Panc1 (cell line): Measurements from ENCODE around the gene WSB1. TPM values are rescaled to one million over a fixed set of nuclear protein-coding genes. Genes with fewer than 3 reads are reported as not detected.

Source experiments
- ATAC-seq: fragments of 200-7000 bp; cut with Tn5 transposase; 2 replicates; pipeline ENCODE4 v1.9.1; 2020; ENCODE audit warnings: mild to moderate bottlenecking, moderate library complexity
- BruUV-seq: library from RNA; stranded (reverse); fragments of 400-500 nt; replicated peaks from 2 replicates; lab custom pipeline; 2021; lab: Mats Ljungman, UMichigan
- CTCF ChIA-PET: fragments of 300-600 bp; sonication (Branson Sonifier 250); formaldehyde crosslinking; loops from one replicate; lab custom pipeline; 2022; ENCODE audit warnings: antibody characterized with exemption; lab: Charles Lee
- POLR2A ChIA-PET: fragments of 300-600 bp; sonication (Branson Sonifier 250); formaldehyde crosslinking; loops from one replicate; lab custom pipeline; 2022; ENCODE audit warnings: antibody characterized with exemption; lab: Charles Lee
- DNase-seq: peaks from one replicate; pipeline ENCODE4 v3.0.0-alpha.2; 2010; ENCODE audit warnings: low read depth, low spot score
- H3K27ac ChIP-seq: 2 replicates; pipeline ENCODE4 v1.5.1; 2011; ENCODE audit warnings: mild to moderate bottlenecking, low read length, inconsistent platforms
- H3K27me3 ChIP-seq: fragments of 200-500 bp; sonication (Bioruptor generic); 2 replicates; pipeline ENCODE4 v1.6.0; 2014; ENCODE audit warnings: low read length, inconsistent platforms; ENCODE audit not compliant: control insufficient read depth, insufficient read depth
- H3K36me3 ChIP-seq: fragments of 200-500 bp; sonication (Bioruptor generic); 2 replicates; pipeline ENCODE4 v1.5.1; 2014; ENCODE audit warnings: inconsistent platforms, mild to moderate bottlenecking, low read length, moderate library complexity; ENCODE audit not compliant: control insufficient read depth, insufficient read depth
- H3K4me1 ChIP-seq: 2 replicates; pipeline ENCODE4 v1.5.1; 2011; ENCODE audit warnings: inconsistent platforms, mild to moderate bottlenecking, low read length, moderate library complexity; ENCODE audit not compliant: control insufficient read depth, insufficient read depth
- H3K4me3 ChIP-seq, 2 experiments: 2 replicates each; pipeline ENCODE4 v1.5.1; 2011 to 2012; ENCODE audit warnings: low read depth in 2 of 2, low read length in 2 of 2, mild to moderate bottlenecking in 2 of 2, inconsistent platforms in 1 of 2, moderate library complexity in 1 of 2
- H3K9me3 ChIP-seq: fragments of 200-500 bp; sonication (Bioruptor generic); 2 replicates; pipeline ENCODE4 v1.5.1; 2014; ENCODE audit warnings: low read depth, mild to moderate bottlenecking, inconsistent platforms, low read length, moderate library complexity; ENCODE audit not compliant: control insufficient read depth, insufficient read depth
- CTCF ChIP-seq: fragments of 450-650 bp; IDR thresholded peaks from 2 replicates; pipeline ENCODE4 v1.5.1; 2017; ENCODE audit warnings: mild to moderate bottlenecking
- POLR2AphosphoS5 ChIP-seq: IDR thresholded peaks from 2 replicates; pipeline ENCODE4 v1.6.1; 2012; ENCODE audit warnings: mild to moderate bottlenecking, low read depth, low read length, moderate library complexity
- REST ChIP-seq, 2 experiments: IDR thresholded peaks; 2 replicates each; pipeline ENCODE4 v1.6.1; 2011 to 2012; ENCODE audit warnings: low read depth in 2 of 2, control low read depth in 1 of 2, low read length in 1 of 2, mild to moderate bottlenecking in 1 of 2, moderate library complexity in 1 of 2; ENCODE audit not compliant: insufficient read depth in 1 of 2
- SIN3A ChIP-seq: IDR thresholded peaks from 2 replicates; pipeline ENCODE4 v1.6.1; 2012; ENCODE audit warnings: low read depth, mild to moderate bottlenecking, low read length, moderate library complexity, borderline replicate concordance; ENCODE audit not compliant: insufficient read depth
- TCF7L2 ChIP-seq: IDR thresholded peaks from 2 replicates; pipeline ENCODE4 v1.6.1; 2011; ENCODE audit warnings: mild to moderate bottlenecking, low read depth, low read length, inconsistent platforms
- in situ Hi-C: cut with HindIII; loops from 2 replicates; pipeline ENCODE4 v1.10.0; 2016; ENCODE audit warnings: low sequenced_read_pairs, low pct_unique_long_range_greater_than_20kb
- intact Hi-C: fragments of 100-400 bp; cut with micrococcal nuclease; formaldehyde crosslinking; loops from one replicate; pipeline ENCODE4 v1.10.0; 2022; ENCODE audit not compliant: unreplicated experiment
- total RNA-seq: library from RNA; stranded (reverse); gene quantifications from one replicate; pipeline ENCODE4 v1.2.1, GENCODE V29; 2021; ENCODE audit not compliant: unreplicated experiment

The WSB1 gene
- total RNA-seq, 1 experiment from 2014 or later, result 114 TPM

GRCh38 chr17:27288183-27288582 lies 5.7 kb upstream of the WSB1 start:
- no peak for TF ChIP-seq CTCF
- ATAC-seq, result no peak
- ChIA-PET POLR2A (no interaction called here), CTCF (no interaction called here)
- intact Hi-C loops (no loop called here), in situ Hi-C loops (no loop called here)
- no peak overlapping the region for H3K27ac ChIP-seq
- H3K4me1 ChIP-seq, result peaks cover 2% of the 10 kb centered on the region; the same call in 1 of the 2 replicates
- no peak overlapping the region for H3K4me3 ChIP-seq
- H3K27me3 ChIP-seq, result no peaks in the 10 kb centered on the region
- H3K9me3 ChIP-seq, result no peaks in the 10 kb centered on the region
- BruUV-seq, result no TSS peak
- no peak for DNase-seq
- H3K36me3 ChIP-seq, result no peaks in the 10 kb centered on the region

GRCh38 chr17:27289856-27290255 lies 4.1 kb upstream of the WSB1 start:
- POLR2A ChIA-PET, result no interaction called here
- Histone ChIP-seq H3K36me3 (no peaks in the 10 kb centered on the region; the same call in 1 of the 2 replicates), H3K4me1 (peaks cover 7% of the 10 kb centered on the region), H3K9me3 (no peaks in the 10 kb centered on the region), H3K27me3 (no peaks in the 10 kb centered on the region), H3K27ac (no peak overlapping the region), H3K4me3 (no peak overlapping the region)
- intact Hi-C loops, result loop anchor here (5.0 to 10.0 kb wide), 2 partner anchors 43 to 55 kb away; no protein-coding TSS in a partner anchor
- TF ChIP-seq POLR2AphosphoS5 (no peak), TCF7L2 (no peak), CTCF (no peak), REST (IDR thresholded peaks at IDR 0.05; ENCODE audit: insufficient read depth in 1 of 2, low read depth in 2 of 2, low read length in 1 of 2) (no peak), SIN3A (no peak)
- no peak for ATAC-seq
- BruUV-seq, result no TSS peak
- DNase-seq, result no peak
- in situ Hi-C loops, result no loop called here
- CTCF ChIA-PET, result interaction anchor here (0.6 kb wide), 1 partner anchor 14 kb away, joined by 6 read pairs; no protein-coding TSS in a partner anchor
